OCI-LY1 (cell line): ENCODE results near the gene SPAG6.

Experiments
- H2AFZ ChIP-seq: fragments of 200-600 bp; sonication (generic), shearing (Covaris generic); 2 replicates; pipeline ENCODE4 v1.6.0; 2014; ENCODE audit warnings: antibody characterized with exemption, mild to moderate bottlenecking, low read length
- H3F3A ChIP-seq: fragments of 200-600 bp; sonication (generic), shearing (Covaris generic); 2 replicates; pipeline ENCODE4 v1.6.0; 2014; ENCODE audit warnings: mild to moderate bottlenecking, antibody characterized with exemption, low read length, moderate library complexity; ENCODE audit not compliant: insufficient read depth
- H3K27ac ChIP-seq: fragments of 200-600 bp; sonication (generic); 2 replicates; pipeline ENCODE4 v1.5.1; 2014; ENCODE audit warnings: low read length, mixed run types, mild to moderate bottlenecking, low read depth; ENCODE audit not compliant: poor library complexity, severe bottlenecking
- H3K27me3 ChIP-seq: fragments of 200-600 bp; sonication (generic); 2 replicates; pipeline ENCODE4 v1.6.0; 2014; ENCODE audit warnings: antibody characterized with exemption, mild to moderate bottlenecking, low read length, moderate library complexity; ENCODE audit not compliant: insufficient read depth
- H3K36me3 ChIP-seq: fragments of 200-600 bp; sonication (generic); 2 replicates; pipeline ENCODE4 v1.6.1; 2014; ENCODE audit warnings: mild to moderate bottlenecking, antibody characterized with exemption, low read length, moderate library complexity, mixed read lengths; ENCODE audit not compliant: insufficient read depth
- H3K4me1 ChIP-seq: fragments of 200-600 bp; sonication (generic); 2 replicates; pipeline ENCODE4 v1.5.1; 2014; ENCODE audit warnings: mild to moderate bottlenecking, low read length, moderate library complexity; ENCODE audit not compliant: insufficient read depth, severe bottlenecking
- H3K4me2 ChIP-seq: fragments of 200-600 bp; sonication (generic), shearing (Covaris generic); 2 replicates; pipeline ENCODE4 v1.6.1; 2014; ENCODE audit warnings: low read length
- H3K4me3 ChIP-seq: fragments of 200-600 bp; sonication (generic); 2 replicates; pipeline ENCODE4 v1.5.1; 2014; ENCODE audit warnings: low read length, low read depth, mild to moderate bottlenecking, mixed read lengths; ENCODE audit not compliant: poor library complexity, severe bottlenecking
- H3K79me2 ChIP-seq: fragments of 200-600 bp; shearing (Covaris generic); 2 replicates; pipeline ENCODE4 v1.6.1; 2016; ENCODE audit warnings: mixed run types, low read length, mixed read lengths; ENCODE audit not compliant: insufficient read depth
- H3K9ac ChIP-seq: fragments of 200-600 bp; sonication (generic), shearing (Covaris generic); 2 replicates; pipeline ENCODE4 v1.6.1; 2014; ENCODE audit warnings: mild to moderate bottlenecking, low read length, mixed read lengths
- H3K9me2 ChIP-seq: fragments of 200-600 bp; sonication (generic), shearing (Covaris generic); 2 replicates; pipeline ENCODE4 v1.6.1; 2014; ENCODE audit warnings: low read depth, mild to moderate bottlenecking, low read length, mixed read lengths
- H3K9me3 ChIP-seq: fragments of 200-600 bp; shearing (Covaris generic); 2 replicates; pipeline ENCODE4 v1.6.1; 2014; ENCODE audit warnings: low read length, mixed read lengths
- H4K20me1 ChIP-seq: fragments of 200-600 bp; sonication (generic), shearing (Covaris generic); 2 replicates; pipeline ENCODE4 v1.6.0; 2016; ENCODE audit warnings: mild to moderate bottlenecking, low read length; ENCODE audit not compliant: insufficient read depth
- EZH2 ChIP-seq: fragments of 200-600 bp; sonication (generic), shearing (Covaris generic); IDR thresholded peaks from 2 replicates; pipeline ENCODE4 v1.8.0; 2017; ENCODE audit warnings: borderline replicate concordance, mixed run types, mild to moderate bottlenecking, antibody characterized with exemption, low read length, moderate library complexity, mixed read lengths
- TF ChIP-seq, protein P1 (sequence below): fragments of 200-600 bp; sonication (generic), shearing (Covaris generic); IDR thresholded peaks from 2 replicates; pipeline ENCODE4 v1.5.1; 2017; ENCODE audit warnings: mild to moderate bottlenecking, antibody characterized with exemption, low read length, moderate library complexity, mixed read lengths

SPAG6 gene

GRCh38 chr10:22461891-22462290 lies 116.6 kb downstream of the SPAG6 start:
- no peaks in the 10 kb centered on the region for H3K36me3 ChIP-seq
- no peaks in the 10 kb centered on the region for H3K9me3 ChIP-seq
- H3K9me2 ChIP-seq: no peaks in the 10 kb centered on the region
- no peaks in the 10 kb centered on the region for H4K20me1 ChIP-seq
- H3K4me3 ChIP-seq: no peak overlapping the region
- H3K79me2 ChIP-seq: no peaks in the 10 kb centered on the region
- H3K9ac ChIP-seq: no peak overlapping the region
- no peak overlapping the region for H3K4me2 ChIP-seq
- H3K27me3 ChIP-seq: no peaks in the 10 kb centered on the region
- no peak overlapping the region for H3K27ac ChIP-seq
- no peak for TF ChIP-seq EZH2
- TF ChIP-seq, protein P1, sequence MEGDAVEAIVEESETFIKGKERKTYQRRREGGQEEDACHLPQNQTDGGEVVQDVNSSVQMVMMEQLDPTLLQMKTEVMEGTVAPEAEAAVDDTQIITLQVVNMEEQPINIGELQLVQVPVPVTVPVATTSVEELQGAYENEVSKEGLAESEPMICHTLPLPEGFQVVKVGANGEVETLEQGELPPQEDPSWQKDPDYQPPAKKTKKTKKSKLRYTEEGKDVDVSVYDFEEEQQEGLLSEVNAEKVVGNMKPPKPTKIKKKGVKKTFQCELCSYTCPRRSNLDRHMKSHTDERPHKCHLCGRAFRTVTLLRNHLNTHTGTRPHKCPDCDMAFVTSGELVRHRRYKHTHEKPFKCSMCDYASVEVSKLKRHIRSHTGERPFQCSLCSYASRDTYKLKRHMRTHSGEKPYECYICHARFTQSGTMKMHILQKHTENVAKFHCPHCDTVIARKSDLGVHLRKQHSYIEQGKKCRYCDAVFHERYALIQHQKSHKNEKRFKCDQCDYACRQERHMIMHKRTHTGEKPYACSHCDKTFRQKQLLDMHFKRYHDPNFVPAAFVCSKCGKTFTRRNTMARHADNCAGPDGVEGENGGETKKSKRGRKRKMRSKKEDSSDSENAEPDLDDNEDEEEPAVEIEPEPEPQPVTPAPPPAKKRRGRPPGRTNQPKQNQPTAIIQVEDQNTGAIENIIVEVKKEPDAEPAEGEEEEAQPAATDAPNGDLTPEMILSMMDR: no peak
- no peaks in the 10 kb centered on the region for H3F3A ChIP-seq
- no peak overlapping the region for H2AFZ ChIP-seq
- H3K4me1 ChIP-seq: no peaks in the 10 kb centered on the region

- no peaks in the 10 kb centered on the region for H4K20me1 ChIP-seq
- H3K9me3 ChIP-seq: no peaks in the 10 kb centered on the region
- no peaks in the 10 kb centered on the region for H3K9me2 ChIP-seq
- H3K4me2 ChIP-seq: no peak overlapping the region
- no peaks in the 10 kb centered on the region for H3K27me3 ChIP-seq
- H3K27ac ChIP-seq: no peak overlapping the region
- no peak overlapping the region for H3K9ac ChIP-seq
- H3K36me3 ChIP-seq: no peaks in the 10 kb centered on the region
- H2AFZ ChIP-seq: no peak overlapping the region
- TF ChIP-seq EZH2: no peak
- TF ChIP-seq, protein P1: no peak
- no peaks in the 10 kb centered on the region for H3F3A ChIP-seq
- no peaks in the 10 kb centered on the region for H3K4me1 ChIP-seq
- no peak overlapping the region for H3K4me3 ChIP-seq
- H3K79me2 ChIP-seq: no peaks in the 10 kb centered on the region
Measured at GRCh38 chr10:22463255-22463654, 118.0 kb downstream of the SPAG6 start.

GRCh38 chr10:22464966-22465629 lies 119.8 kb downstream of the SPAG6 start:
- no peak overlapping the region for H2AFZ ChIP-seq
- TF ChIP-seq, protein P1: no peak
- no peaks in the 10 kb centered on the region for H4K20me1 ChIP-seq
- no peak overlapping the region for H3K9ac ChIP-seq
- no peak overlapping the region for H3K4me3 ChIP-seq
- H3F3A ChIP-seq: no peaks in the 10 kb centered on the region
- H3K4me2 ChIP-seq: no peak overlapping the region
- H3K9me3 ChIP-seq: no peaks in the 10 kb centered on the region
- H3K27me3 ChIP-seq: no peaks in the 10 kb centered on the region
- no peaks in the 10 kb centered on the region for H3K79me2 ChIP-seq
- H3K27ac ChIP-seq: no peak overlapping the region
- no peaks in the 10 kb centered on the region for H3K9me2 ChIP-seq
- no peaks in the 10 kb centered on the region for H3K4me1 ChIP-seq
- H3K36me3 ChIP-seq: no peaks in the 10 kb centered on the region
